Measurements from ENCODE around the gene RASAL2.
A peak's percentile ranks its signal among the peaks of the same experiment; 100 is the strongest.

Gene RASAL2

DNA sequence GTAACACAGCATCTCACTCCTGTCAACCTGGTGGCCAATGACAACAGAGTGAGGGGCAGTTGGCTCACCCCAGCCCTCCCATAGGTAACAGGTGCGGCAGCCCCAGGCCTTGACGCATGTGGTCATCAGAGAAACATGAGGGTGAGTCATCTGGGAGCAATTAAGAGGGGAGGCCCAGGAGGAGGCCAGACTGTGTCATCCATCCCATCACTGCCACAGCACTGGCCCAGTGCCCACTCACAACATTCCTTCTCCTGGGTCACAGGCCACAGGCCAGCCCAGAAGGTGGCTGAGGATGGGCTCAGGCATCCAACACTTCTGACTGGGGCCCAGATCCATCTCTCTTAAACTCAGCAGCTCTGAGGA lies 436.1 kb downstream of the RASAL2 start:
- DNase-seq: peak; percentile 93

DNA sequence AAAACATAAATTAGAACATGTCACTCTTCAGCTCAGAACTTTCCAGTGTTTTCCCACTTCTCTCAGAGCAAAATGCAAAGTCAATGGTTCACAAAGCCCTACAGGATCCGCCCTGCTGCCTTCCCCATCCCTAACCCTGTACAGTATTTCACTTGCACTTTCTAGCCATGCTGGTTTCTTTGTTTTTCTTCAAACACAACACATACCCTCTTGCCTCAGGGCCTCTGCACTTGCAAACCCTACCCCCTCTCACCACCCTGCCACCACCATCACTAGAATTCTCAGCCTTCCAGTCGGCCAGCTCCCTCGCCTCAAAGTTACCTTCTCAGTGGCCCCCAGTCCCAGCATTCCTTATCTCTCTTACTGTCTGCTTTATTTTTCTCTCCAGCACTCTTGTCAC lies 436.6 kb downstream of the RASAL2 start:
- DNase-seq: peak; percentile 64

DNA sequence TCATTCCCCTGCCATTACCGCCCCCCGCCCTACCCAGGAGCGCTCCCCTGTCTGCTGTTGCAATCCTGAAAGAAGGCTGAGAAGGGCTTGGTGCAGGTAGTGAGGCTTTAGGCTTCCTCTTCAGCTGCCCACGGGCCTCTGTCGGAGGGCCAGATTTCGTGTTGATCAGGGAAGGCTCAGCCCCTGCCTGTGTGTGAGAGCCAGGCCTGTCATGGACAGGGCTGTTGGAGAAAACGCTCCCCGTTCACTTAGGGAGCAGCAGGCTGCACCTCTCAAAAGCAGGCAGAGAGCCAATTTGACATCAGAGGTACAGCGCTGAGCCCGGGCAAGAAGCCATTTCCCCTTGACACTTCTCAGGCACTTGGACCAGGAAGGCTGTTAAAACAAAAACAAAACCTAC lies 438.0 kb downstream of the RASAL2 start:
- DNase-seq: peak; percentile 51

DNA sequence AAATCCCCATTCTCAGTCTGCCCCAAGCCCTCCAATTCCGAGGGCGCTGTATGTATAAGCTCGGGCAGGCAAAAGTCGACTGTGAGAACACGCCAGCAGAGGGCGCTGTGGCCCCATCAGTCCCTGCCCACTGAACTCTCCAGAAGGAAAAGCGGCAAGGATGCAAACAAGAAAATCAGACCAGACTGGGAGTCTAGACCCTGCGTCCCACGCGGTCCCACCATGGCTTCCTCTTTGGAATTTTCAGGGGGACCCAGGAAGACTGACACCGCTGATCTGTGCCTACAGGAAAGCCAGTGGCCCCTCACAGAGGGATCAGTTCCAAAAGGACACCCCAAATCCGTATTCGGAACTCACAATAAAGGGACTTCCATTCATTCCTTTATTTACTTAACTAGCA lies 438.5 kb downstream of the RASAL2 start:
- DNase-seq: peak; percentile 92

DNA sequence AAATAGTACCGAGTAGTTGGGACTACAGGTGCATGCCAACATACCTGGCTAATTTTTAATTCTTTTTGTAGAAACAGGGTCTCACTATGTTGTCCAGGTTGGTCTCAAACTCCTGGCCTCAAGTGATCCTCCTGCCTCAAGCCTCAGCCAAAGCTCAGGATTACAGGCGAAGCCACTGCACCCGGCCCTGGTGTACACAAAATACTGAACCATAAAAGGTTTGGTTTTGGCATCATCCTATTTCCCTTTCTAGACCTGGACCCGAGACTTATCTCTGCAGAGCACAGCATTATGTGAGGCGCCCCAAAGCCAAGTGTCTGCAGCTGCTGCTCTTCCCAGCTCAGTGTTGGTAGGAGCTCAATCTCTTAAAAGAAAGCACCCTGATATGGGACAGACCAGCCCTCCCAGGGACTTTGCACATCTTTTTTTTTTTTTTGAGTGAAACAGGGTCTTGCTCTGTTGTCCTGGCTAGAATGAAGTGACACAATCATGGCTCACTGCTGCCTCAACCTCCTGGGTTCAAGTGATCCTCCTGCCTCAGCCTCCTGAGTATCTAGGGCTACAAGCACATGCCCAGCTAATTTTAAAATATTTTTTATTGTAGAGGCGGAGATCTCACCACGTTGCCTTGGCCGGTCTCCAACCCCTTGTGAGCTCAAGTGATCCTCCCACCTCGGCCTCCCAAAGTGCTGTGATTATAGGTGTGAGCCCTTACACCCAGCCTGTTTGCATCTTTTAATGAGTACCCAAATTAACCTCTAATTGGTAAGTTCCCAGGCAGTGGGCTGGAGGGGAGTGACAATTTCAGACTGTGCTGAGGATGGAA lies 439.4 kb downstream of the RASAL2 start:
- no peak for DNase-seq

All from islet precursor cell (in vitro differentiated cells).